SK-N-SH (cell line): ENCODE results near the gene MAMLD1. TPM values are rescaled to one million over a fixed set of nuclear protein-coding genes. Genes with fewer than 3 reads are reported as not detected.

Experiments used
- CTCF ChIA-PET: fragments of 300-600, 350-600 bp; formaldehyde crosslinking; extraction: SDS; loops from one replicate; lab custom pipeline; 2021; lab: Yijun Ruan, JAX
- POLR2A ChIA-PET: fragments of 350-600 bp; sonication (Branson Sonifier 250); formaldehyde crosslinking; extraction: SDS; loops from one replicate; lab custom pipeline; 2020; ENCODE audit warnings: antibody characterized with exemption, inconsistent platforms; lab: Yijun Ruan, JAX
- DNase-seq: peaks from one replicate; pipeline ENCODE4 v3.0.0; 2012
- H2AFZ ChIP-seq: fragments of 200-600 bp; sonication (generic); 2 replicates; pipeline ENCODE4 v1.8.1; 2016; ENCODE audit warnings: antibody characterized with exemption, mild to moderate bottlenecking, low read depth
- H3F3A ChIP-seq: fragments of 200-600 bp; sonication (generic); replicated peaks from 2 replicates; pipeline ENCODE3; 2016; ENCODE audit warnings: antibody characterized with exemption, mild to moderate bottlenecking; ENCODE audit not compliant: insufficient read depth
- H3K27ac ChIP-seq, 2 experiments: fragments of 200-500 bp in 1 of 2; fragments of 200-600 bp in 1 of 2; sonication (Bioruptor generic) in 1 of 2; sonication (generic), shearing (Covaris generic) in 1 of 2; 2 replicates each; pipeline versions ENCODE4 v1.5.1 to v1.6.1; 2014 to 2016; ENCODE audit warnings: low read depth in 2 of 2, inconsistent platforms in 1 of 2, low read length in 1 of 2, mild to moderate bottlenecking in 1 of 2, mixed read lengths in 1 of 2
- H3K27me3 ChIP-seq: fragments of 200-600 bp; sonication (generic), shearing (Covaris generic); 2 replicates; pipeline ENCODE4 v1.6.1; 2016; ENCODE audit warnings: mixed run types; ENCODE audit not compliant: insufficient read depth
- H3K36me3 ChIP-seq, 2 experiments: fragments of 200-500 bp in 1 of 2; fragments of 200-600 bp in 1 of 2; sonication (Bioruptor generic) in 1 of 2; sonication (generic) in 1 of 2; replicated peaks in 1 of 2; 2 replicates each; pipeline versions ENCODE3 to v1.5.1; 2014 to 2016; ENCODE audit warnings: low read length in 1 of 2, mild to moderate bottlenecking in 1 of 2; ENCODE audit not compliant: insufficient read depth in 2 of 2, control insufficient read depth in 1 of 2
- H3K4me1 ChIP-seq, 2 experiments: fragments of 200-500 bp in 1 of 2; fragments of 200-600 bp in 1 of 2; sonication (Bioruptor generic) in 1 of 2; sonication (generic), shearing (Covaris generic) in 1 of 2; 2 replicates each; pipeline versions ENCODE4 v1.5.1 to v1.6.1; 2014 to 2016; ENCODE audit warnings: low read depth in 1 of 2, low read length in 1 of 2, mixed run types in 1 of 2; ENCODE audit not compliant: insufficient read depth in 2 of 2, control insufficient read depth in 1 of 2
- H3K4me2 ChIP-seq: fragments of 200-600 bp; sonication (generic), shearing (Covaris generic); 2 replicates; pipeline ENCODE4 v1.6.1; 2017; ENCODE audit warnings: mixed run types
- H3K4me3 ChIP-seq, 2 experiments: fragments of 200-500 bp in 1 of 2; fragments of 200-600 bp in 1 of 2; sonication (Bioruptor generic) in 1 of 2; sonication (generic), shearing (Covaris generic) in 1 of 2; 2 replicates each; pipeline versions ENCODE4 v1.5.1 to v1.8.1; 2014 to 2016; ENCODE audit warnings: low read depth in 2 of 2, inconsistent platforms in 1 of 2, low read length in 1 of 2, mild to moderate bottlenecking in 1 of 2, mixed read lengths in 1 of 2, moderate library complexity in 1 of 2
- H3K79me2 ChIP-seq: fragments of 200-600 bp; sonication (generic); 2 replicates; pipeline ENCODE4 v1.8.1; 2017; ENCODE audit warnings: mild to moderate bottlenecking; ENCODE audit not compliant: insufficient read depth
- H3K9ac ChIP-seq: fragments of 200-600 bp; sonication (generic); 2 replicates; pipeline ENCODE4 v1.6.1; 2017; ENCODE audit warnings: mixed run types
- H3K9me2 ChIP-seq: fragments of 200-600 bp; sonication (generic); 2 replicates; pipeline ENCODE4 v1.6.1; 2017; ENCODE audit warnings: mixed run types
- H3K9me3 ChIP-seq: fragments of 200-600 bp; sonication (generic); 2 replicates; pipeline ENCODE4 v1.6.1; 2017; ENCODE audit warnings: mixed run types, mild to moderate bottlenecking, moderate library complexity
- H4K20me1 ChIP-seq: fragments of 200-600 bp; sonication (generic); 2 replicates; pipeline ENCODE4 v1.6.1; 2017; ENCODE audit warnings: mild to moderate bottlenecking, mixed run types; ENCODE audit not compliant: insufficient read depth
- GABPA ChIP-seq: IDR thresholded peaks from 2 replicates; pipeline ENCODE4 v1.4.0; 2012; ENCODE audit warnings: low read depth, mild to moderate bottlenecking
- MEF2A ChIP-seq: IDR thresholded peaks from 2 replicates; pipeline ENCODE4 v1.4.0; 2012; ENCODE audit warnings: low read depth, borderline replicate concordance
- MXI1 ChIP-seq: IDR thresholded peaks from 2 replicates; pipeline ENCODE4 v1.6.1; 2012; ENCODE audit warnings: mild to moderate bottlenecking, low read depth, low read length, improper control_type of control experiment
- NRF1 ChIP-seq: IDR thresholded peaks from 2 replicates; pipeline ENCODE4 v1.6.1; 2012; ENCODE audit warnings: low read depth, mild to moderate bottlenecking, low read length
- REST ChIP-seq: IDR thresholded peaks from 2 replicates; pipeline ENCODE4 v1.6.1; 2012; ENCODE audit warnings: mild to moderate bottlenecking, low read depth, low read length, moderate library complexity
- RFX5 ChIP-seq: IDR thresholded peaks from 2 replicates; pipeline ENCODE4 v1.6.1; 2012; ENCODE audit warnings: mild to moderate bottlenecking, improper control_type of control experiment, low read length
- RXRA ChIP-seq: IDR thresholded peaks from 2 replicates; pipeline ENCODE4 v1.4.0; 2012; ENCODE audit warnings: low read depth, mild to moderate bottlenecking, borderline replicate concordance
- SMC3 ChIP-seq: IDR thresholded peaks from 2 replicates; pipeline ENCODE4 v1.6.1; 2012; ENCODE audit warnings: low read depth, low read length, improper control_type of control experiment
- YY1 ChIP-seq: IDR thresholded peaks from 2 replicates; pipeline ENCODE4 v1.4.0; 2012; ENCODE audit warnings: low read depth, mild to moderate bottlenecking
- WGBS: methylation state at CpG from one replicate; pipeline ENCODE4 v1.1.6; 2017; ENCODE audit warnings: low lambda C conversion rate; 5-methylcytosine and 5-hydroxymethylcytosine counted together
- polyA plus RNA-seq, 3 experiments: library from polyadenylated mRNA; depleted of rRNA; stranded (reverse); fragments of >200 nt; gene quantifications; 2 replicates each; pipeline ENCODE4 v1.2.3, GENCODE V29; 2012
- TF ChIP-seq, protein P1 (sequence below): IDR thresholded peaks from 2 replicates; pipeline ENCODE4; 2012
- TF ChIP-seq, protein P2 (sequence below): fragments of 200-600 bp; sonication (generic); IDR thresholded peaks from 2 replicates; pipeline ENCODE4 v1.6.1; 2017; ENCODE audit warnings: antibody characterized with exemption, mild to moderate bottlenecking, moderate library complexity
- TF ChIP-seq, protein P3 (sequence below): IDR thresholded peaks from 2 replicates; pipeline ENCODE4 v1.4.0; 2012; ENCODE audit warnings: low read depth
- TF ChIP-seq, protein P4 (sequence below): fragments of 150-350 bp; IDR thresholded peaks from 2 replicates; pipeline ENCODE4 v1.6.1; 2016; ENCODE audit warnings: mild to moderate bottlenecking, low read depth, low read length

Gene MAMLD1
- polyA plus RNA-seq, 1 of the 3 experiments (the other 2 are of a cell fraction), result 4.4 TPM

GRCh38 chrX:150517303-150517910, 154.3 kb downstream of the MAMLD1 start (continued):
- TF ChIP-seq REST, result no peak
- TF ChIP-seq, all 33 proteins: peak for 0

DNA sequence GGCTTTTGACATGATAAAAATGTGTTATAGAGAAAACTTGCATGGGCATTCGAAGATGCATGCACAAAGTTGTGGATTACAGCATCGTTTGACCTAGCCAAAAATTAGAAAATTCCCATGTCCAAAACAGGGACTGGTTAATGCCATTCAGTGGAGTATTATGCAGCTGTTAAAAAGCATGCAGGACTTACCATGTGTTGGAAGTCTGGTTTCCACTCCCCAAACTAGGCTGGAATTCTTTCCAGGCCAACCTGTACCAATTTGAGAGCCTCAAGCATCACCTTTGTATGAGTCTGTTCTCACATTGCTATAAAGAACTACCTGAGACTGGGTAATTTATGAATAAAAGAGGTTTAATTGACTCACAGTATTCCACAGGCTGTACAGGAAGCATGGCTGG, 159.4 kb downstream of the MAMLD1 start:
- 4% methylated on average over 2 of the region's 2 CpGs for WGBS
- TF ChIP-seq YY1 (no peak), SMC3 (no peak), GABPA (no peak), RXRA (no peak), RFX5 (no peak)
- TF ChIP-seq, protein P1, sequence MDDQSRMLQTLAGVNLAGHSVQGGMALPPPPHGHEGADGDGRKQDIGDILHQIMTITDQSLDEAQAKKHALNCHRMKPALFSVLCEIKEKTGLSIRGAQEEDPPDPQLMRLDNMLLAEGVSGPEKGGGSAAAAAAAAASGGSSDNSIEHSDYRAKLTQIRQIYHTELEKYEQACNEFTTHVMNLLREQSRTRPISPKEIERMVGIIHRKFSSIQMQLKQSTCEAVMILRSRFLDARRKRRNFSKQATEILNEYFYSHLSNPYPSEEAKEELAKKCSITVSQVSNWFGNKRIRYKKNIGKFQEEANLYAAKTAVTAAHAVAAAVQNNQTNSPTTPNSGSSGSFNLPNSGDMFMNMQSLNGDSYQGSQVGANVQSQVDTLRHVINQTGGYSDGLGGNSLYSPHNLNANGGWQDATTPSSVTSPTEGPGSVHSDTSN, result no peak
- no peak overlapping the region for H2AFZ ChIP-seq
- no peaks in the 10 kb centered on the region for H3K9me3 ChIP-seq
- H4K20me1 ChIP-seq, result no peaks in the 10 kb centered on the region
- DNase-seq, result no peak
- no peaks in the 10 kb centered on the region for H3F3A ChIP-seq
- no peak overlapping the region for H3K4me2 ChIP-seq
- no peaks in the 10 kb centered on the region; the same call in 1 of the 2 replicates for H3K27me3 ChIP-seq
- no peak overlapping the region for H3K4me3 ChIP-seq
- H3K9ac ChIP-seq, result no peak overlapping the region
- POLR2A ChIA-PET, result no interaction called here
- no peaks in the 10 kb centered on the region; a peak in 1 of 4 replicates for H3K4me1 ChIP-seq
- H3K27ac ChIP-seq, result no peak overlapping the region
- H3K79me2 ChIP-seq, result no peaks in the 10 kb centered on the region
- H3K36me3 ChIP-seq, result no peaks in the 10 kb centered on the region
- H3K9me2 ChIP-seq, result no peaks in the 10 kb centered on the region
- CTCF ChIA-PET, result no interaction called here

DNA sequence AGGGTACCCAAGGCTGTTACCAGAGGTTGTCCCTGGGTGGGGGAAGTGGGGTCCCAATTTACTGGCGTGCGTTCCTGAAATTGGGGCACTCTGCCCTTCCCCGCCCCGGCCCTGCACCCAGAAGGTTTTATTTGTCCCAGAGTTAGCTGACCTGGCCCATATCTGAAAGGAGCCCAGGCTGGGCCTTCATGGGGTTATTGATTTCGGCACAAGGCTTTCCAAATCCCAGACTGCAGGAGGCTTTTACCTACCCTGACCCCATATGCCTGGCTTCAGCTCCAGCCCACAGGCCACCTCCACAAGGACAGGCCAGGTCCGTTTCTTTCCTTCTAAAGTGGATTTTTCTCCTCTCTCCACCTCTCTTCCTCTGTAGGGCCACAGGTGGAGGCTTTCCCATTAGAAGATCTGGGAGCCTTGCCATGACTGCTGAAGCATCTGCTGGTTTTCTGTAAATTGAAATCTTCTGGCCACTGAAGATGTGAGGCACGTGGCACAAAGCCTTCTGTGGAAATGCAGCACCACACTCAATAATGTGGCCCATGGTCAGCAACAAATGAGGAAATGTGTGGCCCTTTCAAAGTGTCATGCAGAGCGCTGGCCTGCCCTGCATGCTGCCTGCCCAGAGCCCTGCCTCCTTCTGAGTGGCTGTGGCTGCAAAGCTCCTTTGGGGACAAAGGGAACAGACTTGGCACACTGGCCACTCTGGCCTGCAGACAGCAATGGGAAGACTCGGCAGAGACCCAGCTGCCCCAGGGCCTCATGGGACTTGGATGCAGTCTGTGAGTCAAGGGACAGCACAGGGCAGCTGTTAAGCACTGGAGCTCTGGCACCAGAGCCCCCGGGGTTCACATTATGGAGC, 162.2 kb downstream of the MAMLD1 start:
- WGBS, result 37% methylated on average over 9 of the region's 10 CpGs
- H3K9me3 ChIP-seq, result no peaks in the 10 kb centered on the region
- POLR2A ChIA-PET, result no interaction called here
- H3K36me3 ChIP-seq, result no peaks in the 10 kb centered on the region
- no peak overlapping the region for H2AFZ ChIP-seq
- no peaks in the 10 kb centered on the region for H3K79me2 ChIP-seq
- CTCF ChIA-PET, result no interaction called here
- no peaks in the 10 kb centered on the region for H4K20me1 ChIP-seq
- H3K27ac ChIP-seq, result no peak overlapping the region
- no peak overlapping the region for H3K4me2 ChIP-seq
- no peak for DNase-seq
- H3K9me2 ChIP-seq, result no peaks in the 10 kb centered on the region
- H3F3A ChIP-seq, result no peaks in the 10 kb centered on the region
- H3K4me3 ChIP-seq, result no peak overlapping the region
- no peak overlapping the region for H3K9ac ChIP-seq
- no peaks in the 10 kb centered on the region; the same call in 1 of the 2 replicates for H3K27me3 ChIP-seq
- no peaks in the 10 kb centered on the region; a peak in 1 of 4 replicates for H3K4me1 ChIP-seq
- TF ChIP-seq MXI1, result no peak
- TF ChIP-seq, protein P1, result no peak
- TF ChIP-seq SMC3, result no peak
- TF ChIP-seq, protein P2, sequence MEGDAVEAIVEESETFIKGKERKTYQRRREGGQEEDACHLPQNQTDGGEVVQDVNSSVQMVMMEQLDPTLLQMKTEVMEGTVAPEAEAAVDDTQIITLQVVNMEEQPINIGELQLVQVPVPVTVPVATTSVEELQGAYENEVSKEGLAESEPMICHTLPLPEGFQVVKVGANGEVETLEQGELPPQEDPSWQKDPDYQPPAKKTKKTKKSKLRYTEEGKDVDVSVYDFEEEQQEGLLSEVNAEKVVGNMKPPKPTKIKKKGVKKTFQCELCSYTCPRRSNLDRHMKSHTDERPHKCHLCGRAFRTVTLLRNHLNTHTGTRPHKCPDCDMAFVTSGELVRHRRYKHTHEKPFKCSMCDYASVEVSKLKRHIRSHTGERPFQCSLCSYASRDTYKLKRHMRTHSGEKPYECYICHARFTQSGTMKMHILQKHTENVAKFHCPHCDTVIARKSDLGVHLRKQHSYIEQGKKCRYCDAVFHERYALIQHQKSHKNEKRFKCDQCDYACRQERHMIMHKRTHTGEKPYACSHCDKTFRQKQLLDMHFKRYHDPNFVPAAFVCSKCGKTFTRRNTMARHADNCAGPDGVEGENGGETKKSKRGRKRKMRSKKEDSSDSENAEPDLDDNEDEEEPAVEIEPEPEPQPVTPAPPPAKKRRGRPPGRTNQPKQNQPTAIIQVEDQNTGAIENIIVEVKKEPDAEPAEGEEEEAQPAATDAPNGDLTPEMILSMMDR, result no peak
- no peak for TF ChIP-seq NRF1
- TF ChIP-seq, protein P3, sequence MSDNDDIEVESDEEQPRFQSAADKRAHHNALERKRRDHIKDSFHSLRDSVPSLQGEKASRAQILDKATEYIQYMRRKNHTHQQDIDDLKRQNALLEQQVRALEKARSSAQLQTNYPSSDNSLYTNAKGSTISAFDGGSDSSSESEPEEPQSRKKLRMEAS, result no peak
- TF ChIP-seq MEF2A, result no peak
- TF ChIP-seq RXRA, result no peak
- TF ChIP-seq, protein P4, sequence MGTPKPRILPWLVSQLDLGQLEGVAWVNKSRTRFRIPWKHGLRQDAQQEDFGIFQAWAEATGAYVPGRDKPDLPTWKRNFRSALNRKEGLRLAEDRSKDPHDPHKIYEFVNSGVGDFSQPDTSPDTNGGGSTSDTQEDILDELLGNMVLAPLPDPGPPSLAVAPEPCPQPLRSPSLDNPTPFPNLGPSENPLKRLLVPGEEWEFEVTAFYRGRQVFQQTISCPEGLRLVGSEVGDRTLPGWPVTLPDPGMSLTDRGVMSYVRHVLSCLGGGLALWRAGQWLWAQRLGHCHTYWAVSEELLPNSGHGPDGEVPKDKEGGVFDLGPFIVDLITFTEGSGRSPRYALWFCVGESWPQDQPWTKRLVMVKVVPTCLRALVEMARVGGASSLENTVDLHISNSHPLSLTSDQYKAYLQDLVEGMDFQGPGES, result no peak
